Keratinocyte (primary cell): ENCODE measurements around the gene HEYL.

ENCODE experiments used
- CTCF ChIP-seq, 3 experiments: IDR thresholded peaks in 1 of 3; conservative IDR thresholded peaks in 1 of 3; optimal IDR thresholded peaks in 1 of 3; 2 replicates in 2 of 3; 3 replicates in 1 of 3; pipeline versions ENCODE3 to v1.5.1; 2011; ENCODE audit warnings: low read length in 3 of 3, mild to moderate bottlenecking in 3 of 3, moderate library complexity in 2 of 3, control low read depth in 1 of 3, inconsistent platforms in 1 of 3; ENCODE audit not compliant: insufficient read depth in 2 of 3; ENCODE audit errors: extremely low read depth in 1 of 3
- EZH2 ChIP-seq: IDR thresholded peaks from one replicate; pipeline ENCODE4 v1.6.1; 2012; ENCODE audit warnings: inconsistent platforms, mild to moderate bottlenecking, low read length, moderate library complexity

- no peak for TF ChIP-seq CTCF (optimal IDR thresholded peaks at IDR 0.05 in 1 of 3, IDR thresholded peaks at IDR 0.05 in 1 of 3, conservative IDR thresholded peaks at IDR 0.05 in 1 of 3; ENCODE audit: extremely low read depth in 1 of 3, insufficient read depth in 2 of 3, low read length in 3 of 3)
- TF ChIP-seq EZH2: no peak
These were observed 16.4 kb downstream of the HEYL start for GRCh38 chr1:39623053-39623452.
